ENCODE results near the gene SHROOM3. TPM values are rescaled to one million over a fixed set of nuclear protein-coding genes. Genes with fewer than 3 reads are reported as not detected.

Gene SHROOM3
- total and polyA plus RNA-seq, 2 donors (not counting 1 experiment from before 2014, with no cell fraction given): 0.91 to 1.5 TPM

GRCh38 chr4:76741663-76742020 lies 306.6 kb downstream of the SHROOM3 start:
- H3K4me3 Mint-ChIP-seq: no peak overlapping the region
- no peak overlapping the region for H3K4me3 ChIP-seq (ENCODE audit: control extremely low read depth in 1 of 5, extremely low read depth in 1 of 5, insufficient read depth in 1 of 5, low read depth in 2 of 5, low read length in 4 of 5)
- H3K27ac ChIP-seq (ENCODE audit: low read length in 2 of 2): no peak overlapping the region
- intact Hi-C loops (cut with micrococcal nuclease): no loop called here
- H3K79me2 ChIP-seq (ENCODE audit: control insufficient read depth, insufficient read depth, low read length): no peaks in the 10 kb centered on the region
- 97% methylated on average over 25 of the region's 26 CpGs for WGBS (ENCODE audit: insufficient coverage)
- no peaks in the 10 kb centered on the region for H3K9me3 ChIP-seq (ENCODE audit: control extremely low read depth in 1 of 3, control insufficient read depth in 2 of 3, insufficient read depth in 1 of 3, low read length in 2 of 3)
- DNase-seq (no peak), ATAC-seq (ENCODE audit: low read depth) (no peak)
- peaks cover 0 to 5% (median 0%) of the 10 kb centered on the region in 4 experiments for H3K27me3 ChIP-seq (replicated peaks in 1 of 4; ENCODE audit: control extremely low read depth in 1 of 4, control insufficient read depth in 3 of 4, insufficient read depth in 4 of 4, low read length in 3 of 4)
- no peak overlapping the region for H3K9ac ChIP-seq (ENCODE audit: low read length)
- POLR2A ChIA-PET: no interaction called here
- peaks cover 4% of the 10 kb centered on the region for H3K27me3 Mint-ChIP-seq
- no peaks in the 10 kb centered on the region for H4K20me1 ChIP-seq (ENCODE audit: control insufficient read depth, insufficient read depth, low read length, poor library complexity, severe bottlenecking)
- no peaks in the 10 kb centered on the region for H3K4me1 Mint-ChIP-seq
- H3K4me1 ChIP-seq (ENCODE audit: control insufficient read depth in 2 of 2, insufficient read depth in 2 of 2, low read length in 2 of 2): no peaks in the 10 kb centered on the region
- TF ChIP-seq EZH2 (IDR thresholded peaks at IDR 0.05; ENCODE audit: borderline replicate concordance, insufficient read depth, low read depth, low read length, poor library complexity, severe bottlenecking): no peak
- TF ChIP-seq CTCF (IDR thresholded peaks at IDR 0.05): no peak
- no peaks in the 10 kb centered on the region for H3K36me3 ChIP-seq (replicated peaks in 1 of 2; ENCODE audit: control extremely low read depth in 1 of 2, control insufficient read depth in 1 of 2, extremely low read depth in 1 of 2, insufficient read depth in 2 of 2, low read length in 1 of 2)
- H3K9me3 Mint-ChIP-seq (ENCODE audit: insufficient read depth): no peaks in the 10 kb centered on the region
- CTCF ChIA-PET: no interaction called here
- no peak overlapping the region for H2AFZ ChIP-seq (ENCODE audit: insufficient read depth, low read depth, low read length, poor library complexity, severe bottlenecking)
- no peak overlapping the region for H3K27ac Mint-ChIP-seq
- H3K4me2 ChIP-seq (replicated peaks; ENCODE audit: low read depth, low read length, poor library complexity, severe bottlenecking): no peak overlapping the region

GRCh38 chr4:76744241-76744921 lies 309.4 kb downstream of the SHROOM3 start:
- no peak overlapping the region for H3K4me2 ChIP-seq (replicated peaks; ENCODE audit: low read depth, low read length, poor library complexity, severe bottlenecking)
- H2AFZ ChIP-seq (ENCODE audit: insufficient read depth, low read depth, low read length, poor library complexity, severe bottlenecking): no peak overlapping the region
- no peaks in the 10 kb centered on the region for H3K79me2 ChIP-seq (ENCODE audit: control insufficient read depth, insufficient read depth, low read length)
- H4K20me1 ChIP-seq (ENCODE audit: control insufficient read depth, insufficient read depth, low read length, poor library complexity, severe bottlenecking): no peaks in the 10 kb centered on the region
- no peaks in the 10 kb centered on the region for H3K27me3 ChIP-seq (replicated peaks in 1 of 4; ENCODE audit: control extremely low read depth in 1 of 4, control insufficient read depth in 3 of 4, insufficient read depth in 4 of 4, low read length in 3 of 4)
- H3K4me3 ChIP-seq (ENCODE audit: control extremely low read depth in 1 of 5, extremely low read depth in 1 of 5, insufficient read depth in 1 of 5, low read depth in 2 of 5, low read length in 4 of 5): no peak overlapping the region
- no CpG with 5 or more reads among the region's 1 CpG for WGBS (ENCODE audit: insufficient coverage)
- Mint-ChIP-seq H3K27me3 (peaks cover 2% of the 10 kb centered on the region), H3K4me3 (no peak overlapping the region), H3K4me1 (no peaks in the 10 kb centered on the region), H3K9me3 (ENCODE audit: insufficient read depth) (no peaks in the 10 kb centered on the region), H3K27ac (no peak overlapping the region)
- H3K9me3 ChIP-seq (ENCODE audit: control extremely low read depth in 1 of 3, control insufficient read depth in 2 of 3, insufficient read depth in 1 of 3, low read length in 2 of 3): no peaks in the 10 kb centered on the region
- intact Hi-C loops (cut with micrococcal nuclease): no loop called here
- no peak overlapping the region for H3K9ac ChIP-seq (ENCODE audit: low read length)
- DNase-seq (no peak), ATAC-seq (ENCODE audit: low read depth) (no peak)
- no peaks in the 10 kb centered on the region for H3K4me1 ChIP-seq (ENCODE audit: control insufficient read depth in 2 of 2, insufficient read depth in 2 of 2, low read length in 2 of 2)
- no peaks in the 10 kb centered on the region for H3K36me3 ChIP-seq (replicated peaks in 1 of 2; ENCODE audit: control extremely low read depth in 1 of 2, control insufficient read depth in 1 of 2, extremely low read depth in 1 of 2, insufficient read depth in 2 of 2, low read length in 1 of 2)
- TF ChIP-seq EZH2 (IDR thresholded peaks at IDR 0.05; ENCODE audit: borderline replicate concordance, insufficient read depth, low read depth, low read length, poor library complexity, severe bottlenecking) (no peak), CTCF (IDR thresholded peaks at IDR 0.05) (no peak)
- ChIA-PET CTCF (interaction anchor here (1.1 to 1.5 kb wide), 3 partner anchors 13 to 313 kb away, joined by 3 to 4 read pairs (median 3); partner anchors contain the start of gene SHROOM3), POLR2A (no interaction called here)
- no peak overlapping the region for H3K27ac ChIP-seq (ENCODE audit: low read length in 2 of 2)
